Measurements from ENCODE around the gene ATP5MC2.

DNA sequence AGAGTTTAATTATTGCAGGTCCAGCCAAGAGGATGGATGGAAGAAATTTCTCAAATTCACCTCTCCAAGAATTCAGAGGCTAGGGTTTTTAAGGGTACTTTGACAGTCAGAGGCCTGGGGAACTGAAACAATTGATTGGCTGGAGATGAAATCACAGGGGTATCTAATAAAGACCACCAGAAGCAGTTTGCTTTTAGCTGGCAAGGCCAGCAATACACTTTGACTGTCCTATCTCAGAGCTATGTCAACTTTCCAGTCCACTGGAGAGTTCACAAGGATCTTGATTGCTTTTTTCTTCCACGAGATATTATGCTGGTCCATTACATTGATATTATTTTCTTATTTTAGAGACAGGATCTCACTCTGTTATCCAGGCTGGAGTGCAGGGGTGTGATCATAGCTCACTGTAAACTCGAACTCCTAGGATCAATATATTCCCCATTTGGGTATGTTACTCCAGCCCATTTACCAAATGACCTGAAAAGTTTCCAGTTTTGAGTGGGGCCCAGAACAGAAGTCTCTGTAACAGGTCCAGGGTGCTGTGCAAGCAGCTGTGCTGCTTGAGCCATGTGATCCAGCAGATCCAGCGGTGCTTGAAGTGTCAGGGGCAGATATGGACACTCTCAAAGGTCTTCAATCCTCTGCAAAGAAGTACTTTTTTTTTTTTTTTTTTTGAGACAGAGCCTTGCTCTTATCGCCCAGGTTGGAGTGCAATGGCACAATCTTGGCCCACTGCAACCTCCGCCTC, 32.5 kb downstream of the ATP5MC2 start:
- TF ChIP-seq POLR2AphosphoS5 (IDR thresholded peaks at IDR 0.05) (no peak), POLR2A (IDR thresholded peaks at IDR 0.05) (no peak)
- TF ChIP-seq, protein P1, sequence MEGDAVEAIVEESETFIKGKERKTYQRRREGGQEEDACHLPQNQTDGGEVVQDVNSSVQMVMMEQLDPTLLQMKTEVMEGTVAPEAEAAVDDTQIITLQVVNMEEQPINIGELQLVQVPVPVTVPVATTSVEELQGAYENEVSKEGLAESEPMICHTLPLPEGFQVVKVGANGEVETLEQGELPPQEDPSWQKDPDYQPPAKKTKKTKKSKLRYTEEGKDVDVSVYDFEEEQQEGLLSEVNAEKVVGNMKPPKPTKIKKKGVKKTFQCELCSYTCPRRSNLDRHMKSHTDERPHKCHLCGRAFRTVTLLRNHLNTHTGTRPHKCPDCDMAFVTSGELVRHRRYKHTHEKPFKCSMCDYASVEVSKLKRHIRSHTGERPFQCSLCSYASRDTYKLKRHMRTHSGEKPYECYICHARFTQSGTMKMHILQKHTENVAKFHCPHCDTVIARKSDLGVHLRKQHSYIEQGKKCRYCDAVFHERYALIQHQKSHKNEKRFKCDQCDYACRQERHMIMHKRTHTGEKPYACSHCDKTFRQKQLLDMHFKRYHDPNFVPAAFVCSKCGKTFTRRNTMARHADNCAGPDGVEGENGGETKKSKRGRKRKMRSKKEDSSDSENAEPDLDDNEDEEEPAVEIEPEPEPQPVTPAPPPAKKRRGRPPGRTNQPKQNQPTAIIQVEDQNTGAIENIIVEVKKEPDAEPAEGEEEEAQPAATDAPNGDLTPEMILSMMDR (IDR thresholded peaks at IDR 0.05 in 8 of 11, conservative IDR thresholded peaks at IDR 0.05 in 3 of 11), result no peak
